HG03280 (cell line): ENCODE measurements around the gene GAL3ST2.
"Not testable (repeated sequence)": the region's sequence is repeated elsewhere in the genome, so short reads cannot be mapped to it uniquely, and the experiment has no call there.

Experiments used
- ATAC-seq: cut with Tn5 transposase; IDR thresholded peaks from one replicate; pipeline ENCODE4 v1.9.1; 2021; ENCODE audit warnings: mild to moderate bottlenecking, moderate library complexity; ENCODE audit not compliant: unreplicated experiment

GAL3ST2 gene

DNA sequence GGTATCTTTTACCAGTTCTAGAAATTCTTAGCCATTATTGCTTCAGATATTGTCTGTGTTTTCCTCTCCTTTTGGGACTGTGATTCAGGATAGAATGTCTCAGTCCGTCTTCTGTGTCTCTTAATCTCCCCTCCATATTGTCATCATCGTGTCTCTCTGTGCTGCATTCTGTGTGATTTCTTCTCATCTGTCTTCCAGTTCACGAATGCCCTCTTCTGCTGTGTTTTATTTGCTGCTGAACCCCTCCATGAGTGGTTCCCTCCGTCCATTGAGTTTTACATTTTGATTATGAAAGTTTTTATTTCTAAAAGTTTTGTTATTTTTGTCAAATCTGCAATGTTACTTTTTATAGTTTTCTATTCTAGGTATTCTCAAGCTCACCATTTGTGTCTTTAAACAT is 30.5 kb upstream of the GAL3ST2 start:
- no peak for ATAC-seq

DNA sequence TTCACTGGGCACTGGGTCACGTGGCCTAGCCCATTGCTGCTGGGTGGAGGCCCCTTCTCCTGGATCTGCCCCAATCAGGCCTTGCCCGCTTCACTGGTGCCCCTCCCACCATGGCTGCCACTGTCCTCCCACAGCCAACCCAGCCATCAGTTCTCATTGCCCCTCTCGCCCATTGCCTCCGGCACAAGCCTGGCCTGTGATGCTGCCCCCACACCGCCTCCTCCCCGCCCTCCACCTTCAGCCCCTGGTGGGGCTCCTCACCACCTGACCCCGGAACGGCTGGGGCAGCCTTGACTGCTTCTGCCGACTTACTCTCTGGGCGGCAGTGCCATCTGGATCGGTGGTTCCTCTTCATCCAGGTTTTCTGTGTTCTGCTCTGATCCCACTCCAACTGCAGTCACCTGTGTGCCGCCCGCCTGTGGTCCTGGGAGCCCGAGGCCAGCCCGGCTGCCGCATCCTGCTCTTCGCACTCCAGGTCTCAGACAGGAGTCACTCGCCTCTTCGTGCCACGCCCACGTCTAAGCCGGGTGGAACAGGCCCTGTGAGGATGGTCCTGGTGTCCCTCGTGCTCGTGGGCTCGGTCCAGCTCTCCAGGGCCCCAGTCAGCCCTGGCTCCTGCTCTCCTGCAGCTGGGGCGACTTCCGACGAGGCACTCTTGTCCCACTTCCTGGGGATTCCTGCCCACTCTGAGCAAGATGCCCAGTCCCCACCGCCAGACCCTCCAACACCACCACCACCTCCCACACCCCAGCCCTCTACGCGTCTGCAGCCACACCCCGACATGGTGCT is 28.0 kb upstream of the GAL3ST2 start:
- no peak for ATAC-seq

DNA sequence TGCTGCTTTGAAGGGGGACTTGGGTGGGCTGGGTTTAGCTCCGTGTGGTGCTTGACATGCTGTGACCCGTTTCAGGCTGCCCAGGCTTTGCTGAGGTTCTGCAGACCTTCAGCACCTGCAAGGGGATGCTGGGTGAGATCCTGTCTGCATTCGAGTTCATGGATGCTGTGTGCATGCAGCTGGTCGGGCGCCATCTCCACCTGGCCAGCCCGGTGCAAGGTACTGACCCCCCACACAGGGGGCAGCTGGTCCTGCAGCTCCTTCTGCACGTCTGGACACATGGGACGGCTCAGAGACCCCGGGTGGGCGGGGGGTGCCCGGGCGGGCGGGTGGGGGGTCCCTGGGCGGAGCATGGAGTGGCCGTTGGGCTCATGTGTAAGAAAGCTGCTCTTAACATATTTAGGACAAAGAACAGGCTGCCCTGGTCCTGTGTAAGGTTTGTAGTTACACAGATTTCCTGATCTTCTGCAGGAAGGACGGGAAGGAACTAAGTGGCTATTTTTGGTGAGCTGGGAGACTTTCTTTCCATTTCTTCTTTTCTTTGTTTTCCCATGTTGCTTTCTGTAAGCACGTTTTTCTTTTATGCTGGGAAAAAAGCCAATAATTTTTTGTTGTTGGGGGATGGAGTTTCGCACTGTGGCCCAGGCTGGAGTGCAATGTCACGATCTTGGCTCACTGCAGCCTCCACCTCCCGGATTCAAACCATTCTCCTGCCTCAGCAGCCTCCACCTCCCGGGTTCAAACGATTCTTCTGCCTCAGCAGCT is 26.4 kb upstream of the GAL3ST2 start:
- ATAC-seq, result no peak

DNA sequence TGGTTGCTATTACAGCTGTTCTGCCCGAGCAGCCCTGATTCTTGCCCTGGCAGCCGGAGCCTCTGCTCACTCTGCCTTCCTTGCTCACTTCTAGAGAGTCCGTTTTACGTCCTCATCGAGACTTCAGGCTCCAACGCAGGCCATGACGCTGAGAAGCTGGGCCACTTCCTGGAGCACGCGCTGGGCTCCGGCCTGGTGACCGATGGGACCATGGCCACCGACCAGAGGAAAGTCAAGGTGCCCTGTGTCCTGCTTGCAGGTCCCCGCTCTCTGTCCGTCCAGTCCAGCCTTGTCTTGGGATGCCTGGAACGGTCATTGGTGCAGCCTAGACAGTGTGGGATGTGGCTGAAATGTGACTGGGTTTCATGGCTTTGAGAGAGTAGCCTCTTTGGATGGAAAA is 25.5 kb upstream of the GAL3ST2 start:
- no peak for ATAC-seq

DNA sequence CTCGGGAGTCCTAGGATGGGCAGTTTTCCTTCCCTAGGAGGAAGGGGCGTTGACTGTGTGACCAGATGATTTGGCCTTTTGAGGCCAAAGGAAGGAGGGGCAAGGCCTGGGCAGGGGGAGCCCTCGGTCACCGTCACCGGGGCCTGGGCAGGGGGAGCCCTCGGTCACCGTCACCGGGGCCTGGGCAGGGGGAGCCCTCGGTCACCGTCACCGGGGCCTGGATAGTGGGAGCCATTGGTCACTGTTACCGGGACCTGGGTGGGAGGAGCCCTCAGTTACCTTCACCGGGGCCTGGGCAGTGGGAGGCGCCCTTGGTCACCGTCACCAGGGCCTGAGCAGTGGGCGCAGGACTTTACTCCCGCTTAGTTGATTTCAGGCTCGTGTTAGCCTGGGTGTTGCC is 24.8 kb upstream of the GAL3ST2 start:
- ATAC-seq, result no peak

DNA sequence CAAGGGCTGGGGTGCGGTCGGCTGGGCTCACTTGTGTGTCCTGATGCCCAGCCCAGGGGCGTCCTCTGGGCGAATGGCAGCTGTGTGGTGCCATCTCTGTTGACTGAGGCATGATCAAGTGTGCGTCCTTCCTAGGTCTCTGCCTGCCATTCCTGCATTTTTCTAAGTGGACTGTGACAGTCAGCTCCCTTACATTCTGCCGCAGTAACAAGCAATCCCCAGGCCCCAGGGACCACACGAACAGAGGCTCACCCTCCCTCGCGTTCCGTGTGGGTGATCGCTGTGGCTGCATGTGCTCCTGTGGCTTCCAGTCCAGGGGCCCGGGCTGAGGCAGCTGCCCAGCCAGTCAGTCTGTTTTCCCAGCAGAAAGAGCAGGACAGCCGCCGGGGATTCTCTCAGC is 24.4 kb upstream of the GAL3ST2 start:
- ATAC-seq, result no peak

DNA sequence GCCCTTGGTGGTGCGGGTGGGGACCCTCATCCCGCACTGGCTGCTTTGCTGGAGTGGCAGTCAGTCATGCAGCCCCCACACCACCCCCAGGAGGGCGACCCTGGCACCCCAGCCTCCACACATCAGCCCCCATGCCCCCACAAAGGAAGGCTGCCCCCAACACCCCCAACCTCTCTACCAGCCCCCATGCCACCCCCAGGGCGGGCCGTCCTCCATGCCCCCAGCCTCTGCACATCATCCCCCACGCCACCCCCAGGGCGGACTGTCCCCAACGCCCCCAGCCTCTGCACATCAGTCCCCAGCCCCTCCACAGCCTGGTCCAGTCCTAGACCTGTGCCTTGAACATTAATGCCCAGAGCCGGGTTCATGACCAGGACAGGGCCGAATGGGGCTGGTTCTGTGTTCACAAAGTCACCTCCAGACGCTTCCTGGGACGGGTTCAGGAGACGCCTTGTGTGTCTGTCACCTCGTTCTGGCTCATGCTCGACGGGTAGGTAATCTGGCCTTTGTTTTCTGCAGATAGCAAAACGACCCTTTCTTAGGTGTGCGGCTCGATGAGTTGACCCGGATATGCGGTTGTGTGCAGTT is 23.8 kb upstream of the GAL3ST2 start:
- ATAC-seq, result no peak

DNA sequence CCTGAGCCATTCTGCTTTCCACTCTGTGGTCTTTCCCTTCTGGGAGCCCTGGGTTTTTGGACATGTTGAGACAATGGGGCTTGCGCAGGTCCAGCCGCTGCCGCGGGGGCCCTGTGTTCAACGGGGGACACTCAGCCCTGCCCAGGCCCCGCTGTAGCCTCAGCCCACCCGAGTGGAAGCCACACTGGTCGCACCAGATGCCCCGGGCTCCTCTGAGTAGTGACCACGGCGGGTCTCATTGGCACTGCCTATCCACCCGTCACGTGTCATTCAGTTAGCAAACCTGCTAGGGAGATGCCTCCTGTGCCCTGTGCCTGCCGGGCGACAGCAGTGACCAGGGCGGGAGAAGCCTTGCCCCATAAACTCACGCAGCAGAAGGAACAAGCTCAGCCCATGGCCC is 23.1 kb upstream of the GAL3ST2 start:
- ATAC-seq, result no peak

DNA sequence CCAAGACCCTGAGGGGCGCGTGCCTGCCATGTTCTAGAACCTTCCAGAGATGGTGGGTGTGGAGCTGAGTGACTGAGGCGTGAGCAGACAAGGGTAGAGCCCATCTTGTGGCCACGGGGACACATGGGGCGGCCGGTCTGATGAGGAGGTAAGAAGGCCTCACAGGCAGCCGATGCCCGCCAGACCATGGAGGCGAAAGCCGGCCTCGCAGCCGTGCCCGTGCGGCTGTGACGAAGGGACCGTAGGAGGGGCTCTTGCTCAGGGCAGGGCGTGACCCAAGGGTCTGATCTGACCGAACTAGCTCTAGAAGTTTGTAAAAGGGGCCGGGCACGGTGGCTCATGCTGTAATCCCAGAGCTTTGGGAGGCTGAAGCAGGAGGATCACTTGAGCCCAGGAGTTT is 22.6 kb upstream of the GAL3ST2 start:
- ATAC-seq, result no peak

DNA sequence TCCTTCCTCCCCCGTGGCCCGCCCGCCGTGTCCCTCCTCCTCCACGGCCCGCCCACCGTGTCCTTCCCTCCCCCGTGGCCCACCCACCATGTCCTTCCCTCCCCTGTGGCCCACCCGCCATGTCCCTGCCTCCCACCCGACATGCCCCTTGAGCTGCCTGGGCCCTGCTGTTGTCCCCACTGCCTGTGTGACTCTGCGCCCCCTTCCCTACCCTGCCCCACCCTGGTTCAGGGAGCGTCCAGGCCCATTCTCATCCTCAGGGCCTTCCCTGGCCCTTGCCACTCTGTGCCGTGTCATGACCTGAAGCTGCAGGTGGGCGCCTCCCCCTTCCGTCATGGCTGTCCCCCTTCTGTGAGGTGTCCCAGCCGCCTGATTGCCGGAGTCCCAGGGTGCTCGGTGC is 21.5 kb upstream of the GAL3ST2 start:
- ATAC-seq, result no peak

DNA sequence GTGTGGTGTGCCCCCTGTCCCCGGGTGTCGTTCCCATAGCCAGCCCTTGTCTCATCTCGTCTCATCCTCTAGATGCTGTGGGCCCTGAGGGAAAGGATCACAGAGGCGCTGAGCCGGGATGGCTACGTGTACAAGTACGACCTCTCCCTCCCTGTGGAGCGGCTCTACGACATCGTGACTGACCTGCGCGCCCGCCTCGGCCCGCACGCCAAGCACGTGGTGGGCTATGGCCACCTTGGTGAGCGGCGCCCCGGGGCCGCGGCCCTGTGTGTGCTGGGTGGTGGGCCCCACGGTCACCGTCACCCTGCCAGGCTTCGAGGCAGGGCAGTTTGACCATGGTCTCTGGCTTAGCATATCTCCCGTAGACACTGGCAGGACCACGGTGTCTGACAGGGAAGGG is 20.8 kb upstream of the GAL3ST2 start:
- no peak for ATAC-seq

DNA sequence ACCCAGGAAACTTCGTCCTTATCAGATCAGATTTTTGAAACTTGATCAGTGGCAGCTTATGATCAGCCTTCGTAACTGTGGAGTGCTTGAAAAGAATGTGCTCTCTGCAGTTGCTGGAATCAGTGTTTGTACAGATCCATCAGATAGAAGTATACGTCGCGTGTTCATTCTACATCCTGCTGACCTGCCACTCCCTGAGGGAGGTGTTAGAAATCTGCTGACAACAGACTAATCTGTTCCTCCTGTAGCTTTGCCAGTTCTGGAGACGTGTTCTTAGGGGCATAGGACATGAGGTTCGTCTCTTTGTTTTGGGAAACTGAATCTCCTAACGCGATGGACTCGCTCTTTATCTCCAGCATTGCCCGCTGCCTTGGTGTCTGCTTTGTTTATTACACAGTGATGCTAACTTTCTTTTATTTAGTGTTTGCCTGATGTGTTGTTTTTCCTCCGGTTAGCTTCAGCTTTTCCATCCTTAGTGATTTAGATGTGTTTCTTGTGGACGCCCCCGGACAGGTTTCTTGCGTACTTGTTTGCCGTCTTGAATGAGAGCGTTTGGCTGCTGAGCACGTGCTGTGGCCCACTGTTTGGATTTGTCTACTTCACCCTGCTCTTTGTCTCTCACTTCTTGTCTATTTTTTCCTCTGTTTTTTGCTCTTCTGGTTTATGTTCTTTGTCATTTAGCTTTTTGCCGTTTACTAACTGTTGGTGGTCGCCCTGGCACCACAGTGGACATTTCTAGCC is 17.4 kb upstream of the GAL3ST2 start:
- no peak for ATAC-seq

DNA sequence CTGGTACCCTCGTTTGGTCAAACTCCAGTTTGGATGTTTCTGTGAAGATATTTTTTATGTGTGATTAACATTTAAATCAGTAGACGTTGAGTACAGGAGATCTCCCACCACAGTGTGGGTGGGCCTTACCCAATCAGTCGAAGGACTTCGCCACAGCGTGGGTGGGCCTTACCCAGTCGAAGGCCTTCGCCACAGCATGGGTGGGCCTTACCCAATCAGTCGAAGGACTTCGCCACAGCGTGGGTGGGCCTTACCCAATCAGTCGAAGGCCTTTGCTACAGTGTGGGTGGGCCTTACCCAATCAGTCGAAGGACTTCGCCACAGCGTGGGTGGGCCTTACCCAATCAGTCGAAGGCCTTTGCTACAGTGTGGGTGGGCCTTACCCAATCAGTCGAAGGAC is 16.7 kb upstream of the GAL3ST2 start:
- ATAC-seq, result not testable (repeated sequence)

DNA sequence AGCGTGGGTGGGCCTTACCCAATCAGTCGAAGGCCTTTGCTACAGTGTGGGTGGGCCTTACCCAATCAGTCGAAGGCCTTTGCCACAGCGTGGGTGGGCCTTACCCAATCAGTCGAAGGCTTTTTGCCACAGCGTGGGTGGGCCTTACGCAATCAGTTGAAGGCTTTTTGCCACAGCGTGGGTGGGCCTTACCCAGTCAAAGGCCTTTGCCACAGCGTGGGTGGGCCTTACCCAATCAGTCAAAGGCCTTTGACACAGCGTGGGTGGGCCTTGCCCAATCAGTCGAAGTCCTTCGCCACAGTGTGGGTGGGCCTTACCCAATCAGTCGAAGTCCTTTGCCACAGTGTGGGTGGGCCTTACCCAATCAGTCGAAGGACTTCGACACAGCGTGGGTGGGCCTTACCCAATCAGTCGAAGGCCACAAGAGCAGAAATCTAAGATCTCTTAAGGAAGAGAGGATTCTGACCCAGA is 16.3 kb upstream of the GAL3ST2 start:
- no peak for ATAC-seq

DNA sequence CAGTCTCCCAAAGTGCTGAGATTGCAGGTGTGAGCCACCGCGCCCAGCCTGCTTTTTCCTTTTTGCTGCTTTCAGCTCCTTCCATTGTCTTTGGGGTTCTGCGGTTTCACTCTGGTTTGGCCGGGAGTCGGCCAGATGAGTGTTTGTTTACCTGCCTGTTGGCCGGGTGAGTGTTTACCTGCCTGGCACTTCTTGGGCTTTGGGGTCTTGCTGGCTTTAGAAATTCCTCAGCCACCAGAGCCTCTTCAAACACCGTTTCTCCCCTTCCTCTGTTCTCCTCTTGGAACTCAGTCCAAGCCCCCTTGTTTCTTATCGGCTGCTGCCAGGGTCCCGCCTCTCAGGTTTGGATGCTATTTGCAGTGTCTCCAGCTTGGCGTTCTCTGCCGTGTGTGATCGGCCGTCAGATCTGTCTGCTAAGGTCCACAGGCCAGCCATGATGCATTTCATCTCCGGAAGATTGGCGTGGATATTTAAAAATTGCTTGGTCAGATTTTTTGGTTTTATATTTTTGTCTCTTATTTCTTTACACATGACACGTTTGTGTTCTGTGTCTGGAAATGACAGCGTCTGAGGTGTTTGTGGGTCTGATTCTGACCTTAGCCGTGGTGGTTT is 14.2 kb upstream of the GAL3ST2 start:
- ATAC-seq, result no peak

DNA sequence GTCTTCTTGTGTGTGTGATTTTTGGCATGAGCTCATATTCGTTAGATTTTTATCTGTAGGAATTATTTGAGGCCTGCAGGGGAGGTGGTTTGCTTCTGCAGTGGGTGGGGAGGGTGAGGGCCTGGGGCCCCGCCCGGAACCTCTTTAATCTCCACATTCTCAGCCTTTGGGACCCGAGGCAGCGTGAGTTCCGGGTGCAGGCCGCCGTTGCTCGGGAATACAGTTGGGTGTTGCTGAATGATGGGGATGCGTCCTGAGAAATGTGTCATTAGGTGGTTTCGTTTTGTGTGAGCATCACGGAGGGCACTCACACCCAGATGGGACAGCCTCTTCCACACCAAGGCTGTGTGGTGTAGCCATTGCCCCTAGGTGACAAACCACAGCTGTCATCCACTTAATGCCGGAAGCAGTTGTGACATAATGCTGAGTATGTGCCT is 13.7 kb upstream of the GAL3ST2 start:
- no peak for ATAC-seq

DNA sequence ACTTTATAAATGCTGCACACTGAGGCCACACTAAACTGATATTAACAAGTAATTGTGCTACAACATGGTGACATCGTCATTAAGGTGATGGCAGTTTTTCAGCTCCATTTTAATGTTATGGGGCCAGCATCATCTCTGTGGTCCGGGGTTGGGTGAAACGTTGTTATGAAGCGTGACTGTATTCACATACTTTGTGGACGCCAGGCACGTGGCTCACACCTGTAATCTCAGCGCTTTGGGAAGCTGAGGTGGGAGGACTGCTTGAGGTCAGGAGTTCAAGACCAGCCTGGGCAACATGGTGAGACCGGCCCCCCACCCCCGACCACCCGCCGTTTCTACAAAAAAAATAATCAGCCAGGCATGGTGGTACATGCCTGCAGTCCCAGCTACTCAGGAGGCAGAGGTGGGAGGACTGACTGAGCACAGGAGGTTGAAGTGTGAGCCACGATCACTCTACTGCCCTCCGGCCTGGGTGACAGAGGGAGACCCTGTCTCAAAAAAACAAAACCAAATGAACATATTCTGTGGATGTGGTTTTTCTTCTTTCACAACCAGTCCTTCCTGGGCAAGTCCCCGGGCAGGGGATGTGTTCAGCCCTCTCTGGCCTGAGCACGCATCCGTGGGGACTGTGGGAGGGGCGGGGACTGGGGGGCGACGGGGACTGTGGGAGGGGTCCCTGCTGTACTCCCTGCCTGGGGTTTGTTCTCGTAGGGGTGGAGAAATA is 12.9 kb upstream of the GAL3ST2 start:
- no peak for ATAC-seq

DNA sequence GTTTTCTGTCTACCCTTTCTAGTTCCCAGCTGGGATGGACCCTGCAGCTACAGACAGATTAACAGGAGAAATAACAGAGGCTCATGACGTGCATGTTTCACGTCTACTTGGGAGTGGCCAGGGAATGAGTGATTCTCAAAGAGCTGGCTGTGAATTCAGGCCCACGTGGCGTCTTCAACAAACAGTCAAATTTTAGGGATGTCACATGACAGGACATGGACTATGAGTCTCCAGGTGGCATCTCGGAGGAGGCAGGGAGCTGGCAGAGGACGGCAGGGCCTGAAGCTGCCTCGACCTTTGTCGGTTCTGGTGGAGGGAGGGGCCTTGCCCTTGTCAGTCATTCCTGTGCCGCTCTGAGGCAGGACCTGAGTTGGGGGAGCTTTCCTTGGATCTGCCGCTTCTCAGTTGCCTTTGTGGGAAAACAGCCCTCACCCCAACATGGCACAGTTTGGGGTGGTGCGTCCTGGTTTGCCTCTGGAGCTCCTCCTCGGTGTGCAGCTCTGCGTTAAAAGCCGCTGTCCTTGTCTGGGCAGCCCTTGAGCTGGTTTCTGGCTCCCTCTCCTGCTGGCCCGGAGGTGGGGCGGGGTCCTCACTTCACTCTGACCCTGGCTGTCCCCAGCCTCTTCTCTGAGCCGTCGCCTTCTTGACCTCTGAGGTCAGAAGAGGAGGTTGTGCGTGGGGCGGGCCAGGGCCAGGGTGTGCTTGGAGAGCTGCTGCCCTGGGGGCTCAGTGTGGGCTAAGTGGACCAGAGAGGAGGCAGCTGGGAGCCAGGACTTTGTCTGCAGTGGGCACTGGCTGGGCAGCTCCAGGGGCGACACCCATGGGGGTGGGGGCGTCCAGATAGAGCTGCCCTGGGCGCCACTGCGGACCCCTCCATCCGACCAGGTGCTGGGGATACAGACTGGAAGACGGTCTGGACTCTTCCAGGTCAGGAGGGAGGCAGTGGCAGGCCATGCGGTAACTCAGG is 12.1 kb upstream of the GAL3ST2 start:
- ATAC-seq, result no peak
